ENCODE measurements around the gene PAFAH1B2.

DNA sequence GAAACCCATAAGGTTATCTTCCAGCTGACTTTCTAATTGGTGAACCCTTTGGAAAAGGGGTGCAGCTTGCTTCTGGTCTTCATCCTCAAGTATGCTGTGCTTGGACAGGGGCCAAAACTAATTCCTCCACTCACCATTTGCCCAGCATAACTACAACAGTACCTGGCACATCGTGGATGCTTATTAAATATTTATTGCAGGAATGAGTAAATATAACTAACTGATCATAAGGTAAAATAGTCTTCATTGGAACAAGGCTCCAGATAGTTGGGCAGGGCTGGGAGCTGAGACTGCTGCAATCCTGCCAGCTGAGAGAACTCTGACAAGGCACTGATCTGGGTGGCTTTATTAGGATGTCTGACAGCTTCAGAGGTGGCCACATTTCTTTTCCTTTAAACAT is 32.1 kb downstream of the PAFAH1B2 start:
- no peak for TF ChIP-seq CTCF (IDR thresholded peaks at IDR 0.05)
- TF ChIP-seq POLR2A (IDR thresholded peaks at IDR 0.05): no peak

Data from body of pancreas (tissue), 4 donors.